HG02678 (cell line): Measurements from ENCODE around the gene MEF2B.
"Not testable (repeated sequence)": the region's sequence is repeated elsewhere in the genome, so short reads cannot be mapped to it uniquely, and the experiment has no call there.

Experiments
- ATAC-seq: cut with Tn5 transposase; IDR thresholded peaks from one replicate; pipeline ENCODE4 v1.9.1; 2021; ENCODE audit warnings: mild to moderate bottlenecking, moderate library complexity; ENCODE audit not compliant: unreplicated experiment

MEF2B gene

GRCh38 chr19:19193926-19194325, 23.9 kb upstream of the MEF2B start:
- ATAC-seq, result no peak

- ATAC-seq, result no peak
Measured at GRCh38 chr19:19192910-19193423, 22.9 kb upstream of the MEF2B start.

GRCh38 chr19:19192078-19192882, 22.2 kb upstream of the MEF2B start, which contains the start of the genes BORCS8 and RFXANK:
Gene BORCS8 (minus strand): TSS chr19:19192152. CDS start chr19:19192117, 35 bp downstream.
Gene RFXANK (plus strand): TSS chr19:19192258. CDS start chr19:19193947, 1,689 bp downstream.
- peak; percentile 89 for ATAC-seq

- no peak for ATAC-seq
Measured at GRCh38 chr19:19191768-19192077, 21.7 kb upstream of the MEF2B start.

GRCh38 chr19:19186742-19187141, 16.7 kb upstream of the MEF2B start:
- no peak for ATAC-seq

GRCh38 chr19:19185853-19186740, 16.0 kb upstream of the MEF2B start:
- no peak for ATAC-seq

GRCh38 chr19:19181488-19181998, 11.5 kb upstream of the MEF2B start:
- no peak for ATAC-seq

- ATAC-seq, result no peak
Measured at GRCh38 chr19:19179548-19180441, 9.7 kb upstream of the MEF2B start.

- ATAC-seq, result no peak
Measured at GRCh38 chr19:19176950-19177349, 6.9 kb upstream of the MEF2B start.

- ATAC-seq, result not testable (repeated sequence)
Measured at GRCh38 chr19:19173243-19173642, 3.2 kb upstream of the MEF2B start.

- ATAC-seq, result no peak
Measured at GRCh38 chr19:19171821-19172532, 1.9 kb upstream of the MEF2B start.

GRCh38 chr19:19170873-19171672, 1.0 kb upstream of the MEF2B start:
- no peak for ATAC-seq

- ATAC-seq, result no peak
Measured at GRCh38 chr19:19169236-19170052, 619 bp downstream of the MEF2B start.

- no peak for ATAC-seq
Measured at GRCh38 chr19:19167612-19168011, 2.5 kb downstream of the MEF2B start.

GRCh38 chr19:19165396-19165795, 4.7 kb downstream of the MEF2B start:
- ATAC-seq, result no peak

GRCh38 chr19:19162495-19162894, 7.6 kb downstream of the MEF2B start:
- ATAC-seq, result no peak

- ATAC-seq, result no peak
Measured at GRCh38 chr19:19160461-19161035, 9.5 kb downstream of the MEF2B start.

GRCh38 chr19:19159534-19159933, 10.5 kb downstream of the MEF2B start:
- no peak for ATAC-seq
